Measurements from ENCODE around the gene LRRC4C.

DNA sequence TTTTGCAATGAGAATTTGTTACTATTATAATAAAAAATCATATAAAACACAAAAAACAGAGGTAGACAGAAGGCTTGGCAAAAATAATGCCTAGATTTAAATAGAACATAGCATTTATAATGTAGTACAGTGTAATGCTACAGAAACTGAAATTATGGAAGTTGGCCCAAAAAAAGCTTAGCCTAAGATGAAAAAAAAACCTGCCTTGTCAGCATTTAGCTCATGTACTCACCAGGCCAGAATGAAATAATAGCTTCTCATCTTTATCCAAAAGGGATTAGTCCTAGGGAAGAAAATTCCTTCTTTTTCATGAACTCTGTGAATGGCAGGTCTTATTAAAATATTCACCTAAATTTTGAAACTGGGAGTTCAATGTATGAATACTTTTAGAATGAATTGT is 951.1 kb downstream of the LRRC4C start:
- TF ChIP-seq POLR2AphosphoS5 (IDR thresholded peaks at IDR 0.05; ENCODE audit: low read depth, low read length) (no peak), TCF7L2 (IDR thresholded peaks at IDR 0.05; ENCODE audit: low read depth, low read length) (no peak)
- TF ChIP-seq, protein P1, sequence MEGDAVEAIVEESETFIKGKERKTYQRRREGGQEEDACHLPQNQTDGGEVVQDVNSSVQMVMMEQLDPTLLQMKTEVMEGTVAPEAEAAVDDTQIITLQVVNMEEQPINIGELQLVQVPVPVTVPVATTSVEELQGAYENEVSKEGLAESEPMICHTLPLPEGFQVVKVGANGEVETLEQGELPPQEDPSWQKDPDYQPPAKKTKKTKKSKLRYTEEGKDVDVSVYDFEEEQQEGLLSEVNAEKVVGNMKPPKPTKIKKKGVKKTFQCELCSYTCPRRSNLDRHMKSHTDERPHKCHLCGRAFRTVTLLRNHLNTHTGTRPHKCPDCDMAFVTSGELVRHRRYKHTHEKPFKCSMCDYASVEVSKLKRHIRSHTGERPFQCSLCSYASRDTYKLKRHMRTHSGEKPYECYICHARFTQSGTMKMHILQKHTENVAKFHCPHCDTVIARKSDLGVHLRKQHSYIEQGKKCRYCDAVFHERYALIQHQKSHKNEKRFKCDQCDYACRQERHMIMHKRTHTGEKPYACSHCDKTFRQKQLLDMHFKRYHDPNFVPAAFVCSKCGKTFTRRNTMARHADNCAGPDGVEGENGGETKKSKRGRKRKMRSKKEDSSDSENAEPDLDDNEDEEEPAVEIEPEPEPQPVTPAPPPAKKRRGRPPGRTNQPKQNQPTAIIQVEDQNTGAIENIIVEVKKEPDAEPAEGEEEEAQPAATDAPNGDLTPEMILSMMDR (IDR thresholded peaks at IDR 0.05): no peak
- TF ChIP-seq, protein P2, sequence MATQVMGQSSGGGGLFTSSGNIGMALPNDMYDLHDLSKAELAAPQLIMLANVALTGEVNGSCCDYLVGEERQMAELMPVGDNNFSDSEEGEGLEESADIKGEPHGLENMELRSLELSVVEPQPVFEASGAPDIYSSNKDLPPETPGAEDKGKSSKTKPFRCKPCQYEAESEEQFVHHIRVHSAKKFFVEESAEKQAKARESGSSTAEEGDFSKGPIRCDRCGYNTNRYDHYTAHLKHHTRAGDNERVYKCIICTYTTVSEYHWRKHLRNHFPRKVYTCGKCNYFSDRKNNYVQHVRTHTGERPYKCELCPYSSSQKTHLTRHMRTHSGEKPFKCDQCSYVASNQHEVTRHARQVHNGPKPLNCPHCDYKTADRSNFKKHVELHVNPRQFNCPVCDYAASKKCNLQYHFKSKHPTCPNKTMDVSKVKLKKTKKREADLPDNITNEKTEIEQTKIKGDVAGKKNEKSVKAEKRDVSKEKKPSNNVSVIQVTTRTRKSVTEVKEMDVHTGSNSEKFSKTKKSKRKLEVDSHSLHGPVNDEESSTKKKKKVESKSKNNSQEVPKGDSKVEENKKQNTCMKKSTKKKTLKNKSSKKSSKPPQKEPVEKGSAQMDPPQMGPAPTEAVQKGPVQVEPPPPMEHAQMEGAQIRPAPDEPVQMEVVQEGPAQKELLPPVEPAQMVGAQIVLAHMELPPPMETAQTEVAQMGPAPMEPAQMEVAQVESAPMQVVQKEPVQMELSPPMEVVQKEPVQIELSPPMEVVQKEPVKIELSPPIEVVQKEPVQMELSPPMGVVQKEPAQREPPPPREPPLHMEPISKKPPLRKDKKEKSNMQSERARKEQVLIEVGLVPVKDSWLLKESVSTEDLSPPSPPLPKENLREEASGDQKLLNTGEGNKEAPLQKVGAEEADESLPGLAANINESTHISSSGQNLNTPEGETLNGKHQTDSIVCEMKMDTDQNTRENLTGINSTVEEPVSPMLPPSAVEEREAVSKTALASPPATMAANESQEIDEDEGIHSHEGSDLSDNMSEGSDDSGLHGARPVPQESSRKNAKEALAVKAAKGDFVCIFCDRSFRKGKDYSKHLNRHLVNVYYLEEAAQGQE (IDR thresholded peaks at IDR 0.05; ENCODE audit: insufficient read depth in 1 of 2, low read depth in 2 of 2, low read length in 1 of 2): no peak

All from Panc1 (cell line).